ENCODE measurements around the gene EBLN1. TPM values are rescaled to one million over a fixed set of nuclear protein-coding genes. Genes with fewer than 3 reads are reported as not detected.

The EBLN1 gene
- total RNA-seq, 2 experiments from 2014 or later = not detected

DNA sequence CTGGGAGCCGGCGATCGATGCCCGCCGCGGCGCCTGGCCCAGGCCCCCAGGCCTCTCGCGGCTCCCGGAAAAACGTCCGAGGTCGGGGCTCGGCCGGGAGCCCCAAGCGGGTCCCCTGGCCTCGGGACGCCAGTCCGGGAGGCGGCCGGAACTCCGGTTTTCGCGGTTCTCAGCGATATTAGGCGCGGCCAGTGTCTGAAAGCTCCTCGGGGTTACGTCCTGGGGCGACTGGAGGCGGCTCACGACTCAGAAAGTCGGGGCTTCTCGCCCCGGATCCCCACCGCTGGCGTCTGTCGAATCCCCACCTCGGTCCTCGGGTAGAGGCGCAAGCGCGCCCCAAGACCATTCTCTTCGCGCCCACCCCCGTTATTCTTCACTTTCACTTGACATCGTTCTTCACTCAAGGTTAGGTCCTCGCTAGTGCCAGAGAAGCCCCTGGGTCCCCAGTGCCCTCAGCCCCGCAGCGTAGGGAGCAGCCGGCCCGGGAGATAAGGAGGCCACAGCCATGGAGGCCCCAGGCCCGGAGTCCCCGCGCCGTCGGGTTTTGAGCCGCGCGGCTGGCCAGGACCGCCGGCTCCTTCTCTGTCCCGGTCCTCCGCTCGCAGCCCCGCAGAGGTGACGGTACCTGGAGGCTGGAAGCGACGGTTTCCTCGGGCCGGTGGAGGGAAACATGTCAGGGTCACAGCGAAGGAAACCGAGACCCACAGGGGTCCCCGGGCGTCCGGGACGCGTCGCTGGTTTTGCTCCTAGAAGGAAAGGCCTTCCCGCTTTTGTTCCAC, 35.2 kb upstream of the EBLN1 start:
- Mint-ChIP-seq H3K9me3 (no peaks in the 10 kb centered on the region), H3K27ac (peak overlapping the region; percentile 97)

DNA sequence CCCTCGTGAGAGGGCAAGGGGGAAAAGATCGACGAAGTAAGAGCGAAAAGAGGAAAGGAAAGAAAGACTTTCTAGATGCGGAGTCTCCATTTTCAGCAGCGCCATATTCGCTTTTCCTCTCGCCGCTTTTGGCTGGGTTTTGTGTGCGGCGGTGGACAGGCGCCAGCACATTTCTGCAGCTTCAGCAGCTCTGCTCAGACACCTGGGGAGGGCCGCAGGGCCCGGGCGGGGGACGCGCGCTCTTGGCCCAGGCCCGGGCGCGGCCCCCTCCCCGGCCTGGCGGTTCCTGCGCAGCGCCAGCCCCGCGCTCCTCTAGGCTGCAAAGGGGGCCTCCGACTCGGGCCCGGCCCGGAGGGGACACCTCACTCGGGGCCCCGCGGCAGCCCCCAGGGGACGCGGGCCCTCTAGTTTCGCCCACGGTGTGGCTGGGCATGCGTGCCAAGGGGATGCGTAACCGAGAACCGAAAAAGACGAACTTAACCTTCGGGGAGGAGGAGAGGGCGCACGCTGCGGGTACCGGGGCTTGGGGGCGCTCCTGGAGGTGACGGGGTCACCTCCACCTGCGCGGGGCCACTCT, 34.5 kb upstream of the EBLN1 start:
- peak overlapping the region; percentile 97 for H3K27ac Mint-ChIP-seq
- ATAC-seq (ENCODE audit: poor library complexity) (peak; percentile 43), DNase-seq (peak in 12 of 14 experiments; percentile 27 to 77 (median 46))
- Histone ChIP-seq H3K4me3 (ENCODE audit: low read length) (peak overlapping the region; percentile 76), H3K36me3 (ENCODE audit: insufficient read depth, low read length) (no peaks in the 10 kb centered on the region), H3K4me1 (ENCODE audit: insufficient read depth, low read length) (peaks cover 10% of the 10 kb centered on the region), H3K27me3 (ENCODE audit: control insufficient read depth in 1 of 2, insufficient read depth in 2 of 2, low read length in 2 of 2) (peaks cover 0 to 7% of the 10 kb centered on the region in 2 experiments), H3K9me3 (ENCODE audit: control insufficient read depth in 1 of 2, insufficient read depth in 1 of 2, low read length in 2 of 2) (peaks cover 0 to 5% of the 10 kb centered on the region in 2 experiments), H3K27ac (ENCODE audit: low read depth in 1 of 2, low read length in 2 of 2) (peak overlapping the region; percentile 71 to 76)
- TF ChIP-seq, protein P1, sequence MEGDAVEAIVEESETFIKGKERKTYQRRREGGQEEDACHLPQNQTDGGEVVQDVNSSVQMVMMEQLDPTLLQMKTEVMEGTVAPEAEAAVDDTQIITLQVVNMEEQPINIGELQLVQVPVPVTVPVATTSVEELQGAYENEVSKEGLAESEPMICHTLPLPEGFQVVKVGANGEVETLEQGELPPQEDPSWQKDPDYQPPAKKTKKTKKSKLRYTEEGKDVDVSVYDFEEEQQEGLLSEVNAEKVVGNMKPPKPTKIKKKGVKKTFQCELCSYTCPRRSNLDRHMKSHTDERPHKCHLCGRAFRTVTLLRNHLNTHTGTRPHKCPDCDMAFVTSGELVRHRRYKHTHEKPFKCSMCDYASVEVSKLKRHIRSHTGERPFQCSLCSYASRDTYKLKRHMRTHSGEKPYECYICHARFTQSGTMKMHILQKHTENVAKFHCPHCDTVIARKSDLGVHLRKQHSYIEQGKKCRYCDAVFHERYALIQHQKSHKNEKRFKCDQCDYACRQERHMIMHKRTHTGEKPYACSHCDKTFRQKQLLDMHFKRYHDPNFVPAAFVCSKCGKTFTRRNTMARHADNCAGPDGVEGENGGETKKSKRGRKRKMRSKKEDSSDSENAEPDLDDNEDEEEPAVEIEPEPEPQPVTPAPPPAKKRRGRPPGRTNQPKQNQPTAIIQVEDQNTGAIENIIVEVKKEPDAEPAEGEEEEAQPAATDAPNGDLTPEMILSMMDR (IDR thresholded peaks at IDR 0.05) = no peak
- POLR2A ChIA-PET = interaction anchor here (0.6 to 4.2 kb wide), 8 partner anchors 20 to 727 kb away, joined by 3 to 77 read pairs (median 10); partner anchors contain the start of genes BMI1, COMMD3 and SKIDA1
- intact Hi-C loops (cut with DNase I, micrococcal nuclease) = loop anchor here (5.0 to 10.0 kb wide), 6 partner anchors 65 to 732 kb away; partner anchors contain the start of genes COMMD3 (in 2 of the 2), DNAJC1 (in 1 of the 2) and SKIDA1 (in 1 of the 2)
- peak overlapping the region; percentile 96 for H3K4me3 Mint-ChIP-seq
- peaks cover 28% of the 10 kb centered on the region for H3K27me3 Mint-ChIP-seq
- H3K4me1 Mint-ChIP-seq (ENCODE audit: low read depth) = peaks cover 56% of the 10 kb centered on the region
- no peaks in the 10 kb centered on the region for H3K9me3 Mint-ChIP-seq
- peaks cover 16% of the 10 kb centered on the region for H3K36me3 Mint-ChIP-seq (ENCODE audit: low read depth)
- CTCF ChIA-PET = no interaction called here

More for the DNA sequence above, 35.2 kb upstream of the EBLN1 start:
- ATAC-seq (ENCODE audit: poor library complexity) (peak; percentile 13), DNase-seq (peak; percentile 11 to 65 (median 38))
- intact Hi-C loops (cut with DNase I, micrococcal nuclease) = loop anchor here (5.0 to 10.0 kb wide), 6 partner anchors 64 to 732 kb away; partner anchors contain the start of genes COMMD3 (in 2 of the 2), DNAJC1 (in 1 of the 2) and SKIDA1 (in 1 of the 2)
- no peaks in the 10 kb centered on the region for H3K36me3 ChIP-seq (ENCODE audit: insufficient read depth, low read length)
- H3K4me3 Mint-ChIP-seq = peak overlapping the region; percentile 93
- peak overlapping the region; percentile 71 to 80 for H3K27ac ChIP-seq (ENCODE audit: low read depth in 1 of 2, low read length in 2 of 2)
- peaks cover 53% of the 10 kb centered on the region for H3K4me1 Mint-ChIP-seq (ENCODE audit: low read depth)
- peaks cover 0 to 7% of the 10 kb centered on the region in 2 experiments for H3K27me3 ChIP-seq (ENCODE audit: control insufficient read depth in 1 of 2, insufficient read depth in 2 of 2, low read length in 2 of 2)
- ChIA-PET CTCF (interaction anchor here (1.2 to 1.3 kb wide), 2 partner anchors 63 to 92 kb away, joined by 3 read pairs; partner anchors contain the start of genes COMMD3 and SPAG6), POLR2A (interaction anchor here (0.6 to 4.2 kb wide), 14 partner anchors 8 to 727 kb away, joined by 3 to 77 read pairs (median 5); partner anchors contain the start of genes BMI1, COMMD3, DNAJC1 and SKIDA1)
- H3K4me1 ChIP-seq (ENCODE audit: insufficient read depth, low read length) = peaks cover 10% of the 10 kb centered on the region
- H3K36me3 Mint-ChIP-seq (ENCODE audit: low read depth) = peaks cover 16% of the 10 kb centered on the region
- TF ChIP-seq, protein P1 (IDR thresholded peaks at IDR 0.05) = no peak
- H3K27me3 Mint-ChIP-seq = peaks cover 34% of the 10 kb centered on the region
- peak overlapping the region; percentile 76 for H3K4me3 ChIP-seq (ENCODE audit: low read length)
- H3K9me3 ChIP-seq (ENCODE audit: control insufficient read depth in 1 of 2, insufficient read depth in 1 of 2, low read length in 2 of 2) = peaks cover 0 to 5% of the 10 kb centered on the region in 2 experiments

DNA sequence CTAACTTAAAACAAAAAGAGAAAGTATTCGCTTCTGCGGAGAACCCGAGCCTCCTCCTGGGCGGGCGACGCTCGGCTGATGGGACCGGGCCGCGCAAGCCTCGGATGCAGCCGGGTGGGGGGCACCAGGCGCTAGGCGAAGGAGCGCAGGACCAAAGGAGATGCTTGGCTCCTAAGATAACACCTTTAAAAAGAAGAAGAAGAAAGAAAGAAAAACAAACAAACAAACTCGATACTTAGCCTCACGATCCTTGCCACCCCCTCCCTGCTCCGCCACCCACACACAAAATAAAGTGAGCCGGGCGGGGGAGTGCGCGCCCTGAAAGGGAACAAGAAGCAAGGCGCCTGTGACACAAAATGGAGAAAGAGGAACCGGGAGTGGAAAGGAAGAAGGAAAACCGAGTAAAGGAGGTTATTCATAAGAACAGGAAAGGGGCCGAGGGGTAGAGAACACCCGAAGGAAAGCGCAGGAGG, 34.0 kb upstream of the EBLN1 start:
- intact Hi-C loops (cut with DNase I, micrococcal nuclease) = loop anchor here (1.0 to 10.0 kb wide), 9 partner anchors 22 to 733 kb away; partner anchors contain the start of genes COMMD3 (in 2 of the 2), DNAJC1 (in 1 of the 2) and SKIDA1 (in 1 of the 2)
- ATAC-seq (ENCODE audit: poor library complexity) (peak; percentile 57), DNase-seq (peak; percentile 46 to 82 (median 66))
- no peaks in the 10 kb centered on the region for H3K36me3 ChIP-seq (ENCODE audit: insufficient read depth, low read length)
- peak overlapping the region; percentile 76 for H3K4me3 ChIP-seq (ENCODE audit: low read length)
- Mint-ChIP-seq H3K27ac (peak overlapping the region; percentile 97), H3K4me1 (ENCODE audit: low read depth) (peaks cover 56% of the 10 kb centered on the region), H3K4me3 (peak overlapping the region; percentile 96), H3K27me3 (peaks cover 22% of the 10 kb centered on the region), H3K9me3 (no peaks in the 10 kb centered on the region), H3K36me3 (ENCODE audit: low read depth) (peaks cover 16% of the 10 kb centered on the region)
- CTCF ChIA-PET = no interaction called here
- TF ChIP-seq, protein P1 (IDR thresholded peaks at IDR 0.05) = no peak
- peaks cover 0 to 5% of the 10 kb centered on the region in 2 experiments for H3K9me3 ChIP-seq (ENCODE audit: control insufficient read depth in 1 of 2, insufficient read depth in 1 of 2, low read length in 2 of 2)
- peaks cover 10% of the 10 kb centered on the region for H3K4me1 ChIP-seq (ENCODE audit: insufficient read depth, low read length)
- H3K27me3 ChIP-seq (ENCODE audit: control insufficient read depth in 1 of 2, insufficient read depth in 2 of 2, low read length in 2 of 2) = peaks cover 0 to 7% of the 10 kb centered on the region in 2 experiments
- H3K27ac ChIP-seq (ENCODE audit: low read depth in 1 of 2, low read length in 2 of 2) = peak overlapping the region; percentile 71 to 76
- POLR2A ChIA-PET = interaction anchor here (1.0 to 4.2 kb wide), 6 partner anchors 19 to 224 kb away, joined by 3 to 77 read pairs (median 28); partner anchors contain the start of gene COMMD3

Data from CD4-positive, alpha-beta T cell (primary cell).